GM19099 (cell line): ENCODE measurements around the gene LYPD1.

Experiments
- POLR2A ChIP-seq: IDR thresholded peaks from 3 replicates; pipeline ENCODE4 v1.6.1; 2011; ENCODE audit warnings: low read depth; ENCODE audit not compliant: insufficient read length; ENCODE audit errors: extremely low read depth

The LYPD1 gene

GRCh38 chr2:132621131-132621875, 48.7 kb downstream of the LYPD1 start:
- TF ChIP-seq POLR2A, result no peak

GRCh38 chr2:132620115-132620514, 49.9 kb downstream of the LYPD1 start:
- TF ChIP-seq POLR2A, result no peak

DNA sequence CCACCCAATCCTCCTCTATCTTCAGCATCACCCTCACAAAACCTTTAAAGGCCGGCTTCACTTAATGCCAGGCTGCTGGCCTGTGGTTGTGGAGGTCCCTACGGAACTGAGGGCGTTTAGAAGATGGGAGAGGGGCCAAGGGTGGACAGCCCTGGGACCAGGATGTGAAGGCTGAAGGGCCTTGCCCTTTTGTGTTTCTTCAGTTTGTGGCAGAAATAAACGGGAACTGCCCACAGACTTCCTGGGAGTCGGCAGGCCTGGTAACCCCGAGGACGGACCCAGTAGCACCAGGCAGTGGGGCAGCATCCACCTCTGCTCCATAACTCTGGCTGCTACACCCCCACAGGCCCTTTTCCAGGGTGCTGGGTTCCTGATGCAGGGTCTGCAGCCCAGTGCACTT, 51.3 kb downstream of the LYPD1 start:
- no peak for TF ChIP-seq POLR2A

- TF ChIP-seq POLR2A, result no peak
These were observed 52.0 kb downstream of the LYPD1 start for GRCh38 chr2:132617989-132618388.

GRCh38 chr2:132615329-132616085, 54.5 kb downstream of the LYPD1 start:
- no peak for TF ChIP-seq POLR2A

GRCh38 chr2:132611719-132612118, 58.3 kb downstream of the LYPD1 start:
- TF ChIP-seq POLR2A, result no peak

DNA sequence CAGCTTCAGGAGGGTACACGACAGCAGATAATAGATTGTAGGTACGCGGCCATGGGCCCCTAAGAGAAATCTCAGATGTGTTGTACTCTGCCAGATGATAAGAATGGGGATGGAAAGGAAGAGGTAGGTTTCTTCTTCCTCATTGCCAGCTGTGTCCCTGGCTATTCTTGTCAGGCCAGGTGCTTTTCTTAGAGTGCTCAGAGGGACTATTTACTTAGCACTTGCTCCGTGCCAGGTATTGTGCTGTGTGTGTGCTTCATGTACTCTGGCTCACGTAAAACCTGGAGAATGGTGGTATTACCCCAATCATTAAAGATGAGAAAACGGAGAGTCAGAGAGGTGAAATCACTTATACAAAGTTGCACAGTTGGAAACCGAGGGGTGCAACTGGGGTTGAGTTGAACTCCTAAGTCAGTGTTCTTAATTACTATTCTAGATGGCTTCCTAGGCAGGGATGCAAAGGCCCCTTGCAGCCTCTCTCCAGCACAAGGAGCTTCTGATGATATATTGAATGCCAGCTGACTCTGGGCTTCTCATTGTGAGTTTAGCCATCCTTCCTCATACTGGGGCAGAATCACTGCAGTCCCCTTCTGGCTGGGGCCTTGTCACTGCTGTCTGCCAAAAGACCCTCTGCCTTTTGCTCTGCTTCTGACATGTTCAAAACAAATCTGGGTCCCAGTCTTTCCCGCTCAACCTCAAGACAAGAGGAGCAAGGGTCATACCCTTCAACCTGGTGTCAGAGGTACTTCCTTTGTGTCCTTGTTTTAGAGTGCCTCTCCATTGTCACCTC, 60.7 kb downstream of the LYPD1 start:
- no peak for TF ChIP-seq POLR2A

DNA sequence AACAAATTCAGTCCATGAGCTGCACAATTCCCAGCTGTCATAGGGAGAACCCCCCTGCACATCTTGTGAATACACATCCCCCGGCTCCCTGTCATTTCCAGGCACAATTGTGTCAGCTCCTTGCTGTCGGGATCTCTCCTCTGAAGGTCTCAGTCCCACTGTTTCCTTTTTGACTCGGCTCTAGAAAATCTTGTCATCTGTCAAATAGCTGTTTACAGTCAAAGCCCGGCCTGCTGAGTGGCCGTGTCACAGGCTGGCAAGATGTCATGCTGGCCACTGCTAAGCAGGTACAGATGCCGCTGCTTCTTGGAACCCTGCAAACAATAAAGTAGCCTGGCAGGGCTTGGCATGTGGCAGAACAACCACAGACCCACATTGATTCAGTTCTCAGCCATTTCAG, 61.7 kb downstream of the LYPD1 start:
- no peak for TF ChIP-seq POLR2A

DNA sequence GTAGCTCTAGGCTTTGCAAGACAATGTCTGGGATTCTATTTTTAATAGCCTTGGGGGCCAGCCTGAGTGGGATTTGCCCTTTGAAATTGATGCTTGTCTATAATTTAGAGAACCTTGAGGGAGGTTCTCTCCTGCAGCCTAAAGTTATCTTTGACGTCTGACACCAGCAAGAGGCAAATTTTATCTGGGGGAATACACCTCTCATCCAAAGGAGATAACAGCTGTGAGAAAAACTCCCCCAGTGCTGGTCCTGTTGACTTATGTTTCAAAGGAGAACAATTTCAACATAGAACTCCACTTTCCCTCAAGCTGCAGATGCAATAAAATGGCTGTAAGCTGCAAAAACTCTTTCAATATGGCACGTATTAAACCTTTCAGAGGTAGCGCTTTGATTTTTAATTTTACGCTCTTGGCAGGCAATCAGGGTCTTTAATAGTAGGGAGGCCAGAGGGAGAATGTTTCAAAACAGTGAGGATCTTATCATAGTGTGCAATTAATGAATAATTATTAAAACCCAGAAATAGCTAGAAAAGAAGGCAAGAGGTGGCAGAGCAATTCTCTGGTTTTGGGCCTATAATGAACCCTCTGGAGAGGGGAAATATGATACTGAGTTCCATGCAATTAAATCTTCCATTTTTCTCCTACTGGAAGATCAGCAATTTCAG, 62.4 kb downstream of the LYPD1 start:
- TF ChIP-seq POLR2A, result no peak

- no peak for TF ChIP-seq POLR2A
These were observed 63.4 kb downstream of the LYPD1 start for GRCh38 chr2:132606649-132607048.

DNA sequence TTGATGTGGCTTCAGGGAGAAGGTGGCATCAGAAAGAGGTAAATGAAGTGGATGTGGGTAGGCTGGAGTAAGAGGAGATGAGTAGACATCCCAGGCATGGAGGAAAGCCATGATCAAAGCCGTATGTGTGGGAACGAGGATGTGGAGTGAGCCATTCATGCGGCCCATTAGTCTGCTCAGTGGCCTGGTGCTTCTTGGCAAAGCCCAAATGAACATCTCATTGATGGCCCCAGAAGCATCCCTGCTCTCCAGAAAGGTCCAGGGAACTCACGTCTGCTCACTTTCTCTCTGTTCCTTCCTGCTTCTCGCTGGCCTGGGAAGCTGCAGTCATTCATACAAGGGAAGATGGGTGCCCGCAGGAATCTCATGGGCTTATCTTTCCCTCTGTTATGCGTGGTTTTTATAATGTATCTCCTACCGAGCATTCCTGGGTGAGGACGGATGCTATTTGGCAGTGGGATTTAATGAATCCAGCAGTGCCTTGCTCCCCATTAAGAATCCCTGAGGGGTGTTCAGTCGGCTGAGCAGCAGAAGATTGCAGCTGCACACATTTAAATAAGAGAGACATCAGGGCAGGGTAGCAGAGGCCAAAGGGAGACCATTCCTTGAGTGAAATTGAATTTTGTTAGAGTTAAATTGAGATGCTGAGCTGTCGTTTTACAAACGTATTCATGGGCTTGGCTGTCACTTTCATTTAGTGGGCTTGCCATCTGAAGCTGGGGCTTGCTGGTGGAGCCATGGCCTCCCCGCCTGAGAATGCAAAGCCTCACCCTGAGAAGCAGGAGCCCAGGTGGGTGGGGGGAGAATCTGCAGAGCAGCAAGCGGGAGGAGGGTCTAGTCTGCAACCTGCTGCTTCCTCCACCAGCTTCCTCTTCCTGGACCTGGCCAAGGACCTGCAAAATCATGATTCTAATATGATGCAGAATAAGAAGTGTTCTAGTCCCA, 64.5 kb downstream of the LYPD1 start:
- TF ChIP-seq POLR2A, result no peak

GRCh38 chr2:132604561-132604960, 65.4 kb downstream of the LYPD1 start:
- TF ChIP-seq POLR2A, result no peak

DNA sequence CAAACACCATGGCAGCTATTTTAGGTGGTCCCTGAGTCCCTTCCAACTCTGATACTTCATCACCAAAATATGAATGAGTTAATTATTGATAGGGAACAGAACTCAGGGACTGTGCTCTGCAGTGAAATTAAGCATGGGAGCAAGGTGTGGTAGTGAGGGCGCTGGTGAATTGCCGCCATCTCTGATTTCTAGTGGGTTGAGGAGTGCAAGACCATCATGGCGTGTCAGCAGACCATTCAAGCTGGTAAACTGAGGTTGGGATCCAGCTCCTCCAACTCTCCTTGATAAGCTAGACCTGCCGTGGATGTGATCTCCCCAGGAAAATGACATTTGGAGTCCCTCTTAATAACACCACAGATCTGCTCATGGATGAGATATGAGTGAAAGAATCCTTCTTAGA, 70.4 kb downstream of the LYPD1 start:
- no peak for TF ChIP-seq POLR2A

DNA sequence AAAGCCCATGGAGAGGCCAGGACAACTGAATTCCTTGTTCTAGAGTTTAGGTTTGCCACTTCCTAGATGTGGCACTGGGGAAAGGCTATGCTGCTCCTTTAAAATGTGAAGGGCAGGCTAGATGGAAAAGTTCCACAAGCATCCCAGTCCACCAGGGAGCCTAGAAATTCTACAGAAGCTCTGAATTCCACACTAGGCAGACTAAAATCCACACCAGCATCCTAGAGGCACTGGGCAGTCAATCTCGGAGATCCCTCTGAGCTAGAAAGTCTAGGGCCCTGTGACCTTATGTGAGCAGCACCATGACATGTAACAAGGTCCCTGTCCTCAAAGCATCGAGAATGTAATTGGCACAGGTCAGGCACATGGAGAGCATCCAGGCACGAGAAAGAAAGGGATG, 71.5 kb downstream of the LYPD1 start:
- TF ChIP-seq POLR2A, result no peak
